Neural cell (in vitro differentiated cells): ENCODE data around the gene FKBP2.

ENCODE experiments used
- EZH2 ChIP-seq: fragments of 200-600, 300-800 bp; shearing (Covaris generic), sonication (generic); IDR thresholded peaks from 2 replicates; pipeline ENCODE4 v1.6.1; 2014; ENCODE audit warnings: antibody characterized with exemption, low read length, borderline replicate concordance, mild to moderate bottlenecking; ENCODE audit not compliant: insufficient read depth, poor library complexity, severe bottlenecking
- POLR2AphosphoS5 ChIP-seq: IDR thresholded peaks from 2 replicates; pipeline ENCODE4 v1.6.1; 2012
- SMC3 ChIP-seq: fragments of 450-650 bp; conservative IDR thresholded peaks from 2 replicates; pipeline ENCODE4 v1.6.1; 2014; ENCODE audit warnings: antibody characterized with exemption, mild to moderate bottlenecking, moderate library complexity; ENCODE audit not compliant: poor library complexity
- TF ChIP-seq, protein P1 (sequence below): fragments of 450-650 bp; IDR thresholded peaks from 2 replicates; pipeline ENCODE4 v1.5.1; 2014; ENCODE audit warnings: antibody characterized with exemption, mild to moderate bottlenecking, moderate library complexity; ENCODE audit not compliant: poor library complexity, severe bottlenecking

- TF ChIP-seq, protein P1, sequence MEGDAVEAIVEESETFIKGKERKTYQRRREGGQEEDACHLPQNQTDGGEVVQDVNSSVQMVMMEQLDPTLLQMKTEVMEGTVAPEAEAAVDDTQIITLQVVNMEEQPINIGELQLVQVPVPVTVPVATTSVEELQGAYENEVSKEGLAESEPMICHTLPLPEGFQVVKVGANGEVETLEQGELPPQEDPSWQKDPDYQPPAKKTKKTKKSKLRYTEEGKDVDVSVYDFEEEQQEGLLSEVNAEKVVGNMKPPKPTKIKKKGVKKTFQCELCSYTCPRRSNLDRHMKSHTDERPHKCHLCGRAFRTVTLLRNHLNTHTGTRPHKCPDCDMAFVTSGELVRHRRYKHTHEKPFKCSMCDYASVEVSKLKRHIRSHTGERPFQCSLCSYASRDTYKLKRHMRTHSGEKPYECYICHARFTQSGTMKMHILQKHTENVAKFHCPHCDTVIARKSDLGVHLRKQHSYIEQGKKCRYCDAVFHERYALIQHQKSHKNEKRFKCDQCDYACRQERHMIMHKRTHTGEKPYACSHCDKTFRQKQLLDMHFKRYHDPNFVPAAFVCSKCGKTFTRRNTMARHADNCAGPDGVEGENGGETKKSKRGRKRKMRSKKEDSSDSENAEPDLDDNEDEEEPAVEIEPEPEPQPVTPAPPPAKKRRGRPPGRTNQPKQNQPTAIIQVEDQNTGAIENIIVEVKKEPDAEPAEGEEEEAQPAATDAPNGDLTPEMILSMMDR, result no peak
- TF ChIP-seq SMC3, result no peak
- TF ChIP-seq POLR2AphosphoS5, result no peak
- TF ChIP-seq EZH2, result no peak
Observed at GRCh38 chr11:64238999-64239398, 1.9 kb upstream of the FKBP2 start.
